A549 treated with ZK216348 at 1 μM for 4 hours (cell line): ENCODE measurements around the gene AMIGO1. TPM values are rescaled to one million over a fixed set of nuclear protein-coding genes. Genes with fewer than 3 reads are reported as not detected.

Source experiments
- total RNA-seq: library from RNA; stranded (reverse); fragments of 200-300 nt; extraction: Qiagen RNA extraction; gene quantifications from 5 replicates; pipeline ENCODE4 v1.2.3, GENCODE V29; 2022; ENCODE audit warnings: low read depth

The AMIGO1 gene
- total RNA-seq, result 1.1 to 1.6 TPM (median 1.1 TPM) in 5 replicates

GRCh38 chr1:109509176-109510134 lies at the start of gene AMIGO1:
Gene AMIGO1 (minus strand): TSS chr1:109509727. CDS start chr1:109508912, 815 bp downstream.

DNA sequence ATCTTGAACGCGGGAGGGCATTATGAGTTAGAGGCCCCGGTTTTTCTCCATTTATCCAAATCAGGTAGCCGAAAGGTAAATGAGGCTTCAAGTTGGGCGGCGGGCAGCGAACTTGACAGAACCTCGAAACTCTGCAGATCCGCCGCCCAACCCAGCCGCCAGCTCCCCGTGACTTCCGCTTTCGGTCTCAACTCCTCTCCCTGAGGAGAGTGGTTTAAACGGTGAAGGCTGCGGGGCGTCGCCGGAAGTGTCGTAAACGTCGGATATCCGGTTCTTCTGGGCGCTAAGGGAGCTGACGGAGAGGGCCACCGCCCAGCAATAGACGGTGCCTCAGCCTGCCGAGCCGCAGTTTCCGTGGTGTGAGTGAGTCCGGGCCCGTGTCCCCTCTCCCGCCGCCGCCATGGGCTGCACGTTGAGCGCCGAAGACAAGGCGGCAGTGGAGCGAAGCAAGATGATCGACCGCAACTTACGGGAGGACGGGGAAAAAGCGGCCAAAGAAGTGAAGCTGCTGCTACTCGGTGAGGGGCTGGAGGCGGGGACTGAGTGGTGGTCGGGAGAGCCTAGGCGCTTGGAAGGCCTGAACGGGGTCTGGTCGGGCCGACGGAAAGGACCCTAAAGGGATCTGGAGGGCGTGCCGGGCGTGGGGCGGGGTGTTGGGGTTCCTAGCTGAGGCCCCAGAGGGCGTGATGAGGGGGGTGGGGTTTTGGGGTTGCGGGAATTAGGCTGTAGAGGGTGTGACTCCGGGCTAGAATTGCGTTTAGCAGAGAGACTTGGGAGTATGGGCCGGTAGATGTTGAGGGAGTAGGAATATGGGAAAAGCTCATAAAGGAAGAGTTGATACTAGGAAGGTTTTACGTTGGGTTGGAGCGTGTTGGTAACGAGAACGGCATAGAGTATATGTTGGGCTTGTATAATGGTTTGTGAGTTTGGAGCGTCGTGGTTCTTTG lies 39.1 kb upstream of the AMIGO1 start, which contains the start of gene GNAI3:
TSS of gene GNAI3 (plus strand) at position 295 of the 947 bp plus-strand sequence. CDS start at position 401, 106 bp downstream.

DNA sequence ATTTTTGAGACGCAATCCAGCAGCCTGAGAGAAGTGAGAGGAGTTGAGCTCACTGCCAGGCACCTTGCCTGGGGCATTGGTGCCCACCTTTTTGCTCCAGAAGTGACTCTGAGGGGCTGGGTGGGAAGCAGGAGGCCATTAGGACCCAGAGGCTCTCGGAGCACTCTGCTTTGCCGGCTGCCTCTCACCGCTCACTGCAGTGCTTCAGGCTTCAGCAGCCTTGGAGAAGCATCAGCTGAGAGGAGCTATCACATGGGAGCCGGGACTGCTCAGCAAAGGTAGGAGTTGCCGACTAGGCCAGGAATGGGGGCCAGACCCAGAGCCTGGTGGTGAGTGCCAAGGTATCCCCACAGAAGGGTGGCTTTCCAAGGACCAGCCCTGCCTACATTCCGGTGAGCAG lies 30.1 kb upstream of the AMIGO1 start, which contains the start of gene GPR61:
TSS of gene GPR61 (plus strand) at position 197 of the 400 bp plus-strand sequence. CDS start 3,151 bp downstream, outside the sequence.

DNA sequence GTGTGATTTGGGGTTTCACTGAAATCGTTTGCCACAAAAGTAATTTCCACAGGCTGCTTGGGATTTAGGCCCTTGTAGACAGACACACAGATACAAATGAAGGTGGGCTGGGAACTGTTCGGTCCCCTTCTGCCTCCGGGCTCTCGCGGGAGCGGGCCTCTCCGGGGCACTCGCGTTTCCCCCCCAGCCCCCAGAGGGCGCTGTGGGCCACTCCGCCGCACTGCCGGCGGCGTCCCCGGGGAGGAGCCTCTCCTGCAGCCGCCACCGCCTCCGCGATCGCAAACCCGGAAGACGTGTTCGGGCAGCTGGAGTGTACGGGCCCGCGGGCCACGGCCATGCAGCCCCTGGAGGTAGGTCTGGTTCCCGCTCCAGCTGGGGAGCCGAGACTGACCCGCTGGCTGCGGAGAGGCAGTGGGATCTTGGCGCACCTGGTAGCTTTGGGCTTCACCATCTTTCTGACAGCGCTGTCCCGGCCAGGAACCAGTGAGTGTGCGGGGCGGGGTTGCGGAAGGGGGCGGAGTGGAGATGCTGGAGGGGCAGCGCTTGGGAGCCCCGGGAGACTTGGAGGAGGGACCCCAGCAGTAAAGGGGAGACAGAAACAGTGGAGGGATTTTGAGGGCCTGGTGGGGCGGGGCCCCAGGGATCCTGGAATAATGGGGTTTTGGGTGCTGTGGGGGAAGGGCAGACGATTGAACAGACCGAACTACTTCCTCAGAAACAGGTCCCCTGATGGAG lies 15.6 kb downstream of the AMIGO1 start, which contains the start of gene CYB561D1:
TSS of gene CYB561D1 (plus strand) at position 290 of the 735 bp plus-strand sequence. CDS start at position 336, 46 bp downstream.

DNA sequence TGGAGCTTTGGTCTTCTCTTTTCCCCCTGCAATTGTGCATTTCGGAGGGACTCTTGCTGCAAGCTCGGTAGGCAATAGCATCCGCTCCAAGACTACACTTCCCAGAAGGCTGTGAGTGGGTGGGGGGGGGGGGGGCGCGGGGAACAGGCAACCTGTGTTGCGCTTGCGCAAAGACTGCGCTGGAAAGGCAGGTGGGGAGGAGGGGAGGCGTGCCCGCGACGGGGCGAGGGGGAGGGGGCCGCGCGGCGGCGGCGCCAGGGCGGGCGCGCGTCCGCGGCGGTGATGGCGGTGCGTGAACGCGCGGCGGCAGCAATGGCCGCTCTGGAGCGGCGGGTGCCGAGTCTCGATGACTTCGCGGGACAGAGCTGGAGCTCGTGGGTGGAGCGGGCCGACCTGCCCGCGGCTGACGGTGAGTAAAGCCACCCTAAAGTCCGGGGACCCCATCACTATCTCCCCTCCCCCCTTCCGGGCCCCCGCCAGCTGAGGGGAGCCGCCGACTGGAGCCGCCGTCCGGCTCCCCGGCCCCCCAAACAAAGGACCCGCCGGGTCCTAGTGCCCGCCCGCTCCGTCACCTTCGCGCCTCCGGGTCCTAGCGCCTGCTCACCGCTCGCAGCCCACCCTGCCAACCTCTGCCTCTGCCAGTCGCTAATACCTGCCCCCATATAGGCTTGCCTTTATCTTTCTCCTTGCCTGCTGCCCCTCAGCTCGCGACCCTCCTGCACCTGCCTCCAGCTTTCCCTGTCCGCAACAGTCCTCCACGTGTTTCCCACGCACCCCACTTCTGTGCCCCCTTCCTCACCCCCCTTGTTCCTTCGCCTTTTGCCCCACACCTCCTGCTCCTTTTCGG lies 25.6 kb downstream of the AMIGO1 start, which contains the start of gene ATXN7L2:
TSS of gene ATXN7L2 (plus strand) at position 234 of the 847 bp plus-strand sequence. CDS start at position 283, 49 bp downstream.

GRCh38 chr1:109466452-109467300 lies 42.9 kb downstream of the AMIGO1 start, which contains the start of gene SYPL2:
Gene SYPL2 (plus strand): TSS chr1:109466546. CDS start chr1:109466844, 298 bp downstream.

Other genes starting within 250 kb of the AMIGO1 start
- 16.1 to 25.4 TPM (median 24.0 TPM) in 5 replicates for gene PSRC1, start 226.6 kb downstream of the AMIGO1 start, total RNA-seq
- gene MYBPHL, start 202.7 kb downstream of the AMIGO1 start, total RNA-seq, result not detected in 5 replicates
- gene SORT1, start 111.8 kb downstream of the AMIGO1 start, total RNA-seq, result 3.0 to 4.9 TPM (median 3.9 TPM) in 5 replicates
- 100 to 110 TPM (median 104 TPM) in 5 replicates for gene PSMA5, start 83.3 kb downstream of the AMIGO1 start, total RNA-seq
- gene SYPL2, start 43.2 kb downstream of the AMIGO1 start, total RNA-seq, result 0.07 to 0.18 TPM (median 0.08 TPM) in 5 replicates
- gene ATXN7L2, start 25.8 kb downstream of the AMIGO1 start, total RNA-seq, result 0.92 to 2.7 TPM (median 2.5 TPM) in 5 replicates
- 3.6 to 6.1 TPM (median 5.0 TPM) in 5 replicates for gene CYB561D1, start 15.6 kb downstream of the AMIGO1 start, total RNA-seq
- not detected in 5 replicates for gene GPR61, start 30.1 kb upstream of the AMIGO1 start, total RNA-seq
- 3.4 to 5.6 TPM (median 5.1 TPM) in 5 replicates for gene GNAI3, start 38.9 kb upstream of the AMIGO1 start, total RNA-seq
- 0.15 to 0.16 TPM in 2 of 5 replicates, not detected in the others for gene GNAT2, start 109.9 kb upstream of the AMIGO1 start, total RNA-seq
- gene AMPD2, start 110.1 kb upstream of the AMIGO1 start, total RNA-seq, result 14.0 to 28.0 TPM (median 26.6 TPM) in 5 replicates
- gene GSTM4, start 146.4 kb upstream of the AMIGO1 start, total RNA-seq, result 8.8 to 11.2 TPM (median 9.2 TPM) in 5 replicates
- gene GSTM2, start 158.3 kb upstream of the AMIGO1 start, total RNA-seq, result 3.5 to 4.6 TPM (median 4.0 TPM) in 5 replicates
- 0.35 TPM in 1 of 5 replicates, not detected in the others for gene GSTM1, start 178.1 kb upstream of the AMIGO1 start, total RNA-seq
- not detected in 5 replicates for gene GSTM5, start 202.5 kb upstream of the AMIGO1 start, total RNA-seq
- gene GSTM3, start 231.3 kb upstream of the AMIGO1 start, total RNA-seq, result 23.5 to 35.1 TPM (median 25.8 TPM) in 5 replicates